GM12878 (cell line): ENCODE results near the gene TLR5. TPM values are rescaled to one million over a fixed set of nuclear protein-coding genes. Genes with fewer than 3 reads are reported as not detected.

Experiments used
- ATAC-seq: fragments of 200-7000 bp; cut with Tn5 transposase; 3 replicates; pipeline ENCODE4 v1.9.1; 2020; ENCODE audit warnings: mild to moderate bottlenecking, moderate library complexity
- BruUV-seq: library from RNA; stranded (reverse); fragments of 400-500 nt; replicated peaks from 2 replicates; lab custom pipeline; 2021; lab: Mats Ljungman, UMichigan
- CTCF ChIA-PET: fragments of 300-600 bp; sonication (Branson Sonifier 250); formaldehyde crosslinking; extraction: SDS; loops from one replicate; lab custom pipeline; 2021; ENCODE audit warnings: inconsistent platforms; lab: Yijun Ruan, JAX
- POLR2A ChIA-PET: fragments of 350-600 bp; formaldehyde crosslinking; extraction: SDS; loops from one replicate; lab custom pipeline; 2021; ENCODE audit warnings: inconsistent platforms; lab: Charles Lee
- RAD21 ChIA-PET: fragments of 300-600 bp; sonication (Branson Sonifier 250); formaldehyde crosslinking; loops from one replicate; lab custom pipeline; 2023; ENCODE audit warnings: antibody characterized with exemption; ENCODE audit not compliant: unreplicated experiment; lab: Charles Lee
- SMC1A ChIA-PET: fragments of 300-600 bp; sonication (Branson Sonifier 250); formaldehyde crosslinking; loops from one replicate; lab custom pipeline; 2023; ENCODE audit not compliant: unreplicated experiment, uncharacterized antibody; lab: Charles Lee
- DNase-seq: peaks from one replicate; pipeline ENCODE4 v3.0.0-alpha.2; 2011; ENCODE audit warnings: low read depth, low spot score
- FAIRE-seq: peaks from 3 replicates; lab custom pipeline; 2011; peaks lifted over from hg19 to GRCh38; lab: Jason Lieb, UNC
- H2AFZ ChIP-seq: 2 replicates; pipeline ENCODE4 v1.6.0; 2011; ENCODE audit warnings: low read depth, low read length, control low read depth; ENCODE audit not compliant: control insufficient read depth
- H3K27ac ChIP-seq: 2 replicates; pipeline ENCODE4 v1.5.1; 2011; ENCODE audit warnings: control low read depth; ENCODE audit not compliant: control insufficient read depth, insufficient read depth
- H3K27me3 ChIP-seq, 2 experiments: replicated peaks in 1 of 2; 2 replicates each; pipeline versions ENCODE4 v1.6.0 to v1.6.1; 2011; ENCODE audit warnings: low read length in 1 of 2; ENCODE audit not compliant: control insufficient read depth in 2 of 2, insufficient read depth in 2 of 2
- H3K36me3 ChIP-seq, 2 experiments: 2 replicates each; pipeline ENCODE4 v1.5.1; 2011; ENCODE audit warnings: low read length in 1 of 2; ENCODE audit not compliant: control insufficient read depth in 2 of 2, insufficient read depth in 2 of 2
- H3K4me1 ChIP-seq: 2 replicates; pipeline ENCODE4 v1.6.1; 2011; ENCODE audit warnings: mild to moderate bottlenecking, low read length, moderate library complexity, mixed read lengths; ENCODE audit not compliant: control insufficient read depth, insufficient read depth
- H3K4me2 ChIP-seq: 2 replicates; pipeline ENCODE4 v1.6.0; 2011; ENCODE audit warnings: control low read depth; ENCODE audit not compliant: control insufficient read depth, insufficient read depth
- H3K4me3 ChIP-seq: fragments of 200-600 bp; sonication (generic); 2 replicates; pipeline ENCODE4 v1.5.1; 2016
- H3K79me2 ChIP-seq: 2 replicates; pipeline ENCODE4 v1.6.0; 2011; ENCODE audit warnings: low read length; ENCODE audit not compliant: control insufficient read depth, insufficient read depth
- H3K9ac ChIP-seq: 2 replicates; pipeline ENCODE4 v1.8.0; 2011; ENCODE audit warnings: low read length, control low read depth, mixed read lengths; ENCODE audit not compliant: control insufficient read depth, insufficient read depth
- H3K9me3 ChIP-seq: replicated peaks from 3 replicates; pipeline ENCODE4 v1.5.1; 2011; ENCODE audit warnings: mild to moderate bottlenecking, low read length; ENCODE audit not compliant: control insufficient read depth, insufficient read depth
- H4K20me1 ChIP-seq: 2 replicates; pipeline ENCODE4 v1.6.0; 2011; ENCODE audit not compliant: control insufficient read depth, insufficient read depth
- BHLHE40 ChIP-seq, 2 experiments: fragments of 450-650 bp in 1 of 2; IDR thresholded peaks; 2 replicates each; pipeline ENCODE4 v1.6.1; 2011 to 2017; ENCODE audit warnings: low read depth in 2 of 2, borderline replicate concordance in 1 of 2, improper control_type of control experiment in 1 of 2, low read length in 1 of 2, mild to moderate bottlenecking in 1 of 2
- HDAC2 ChIP-seq: fragments of 200-600 bp; sonication (generic); IDR thresholded peaks from 2 replicates; pipeline ENCODE4 v1.6.1; 2017
- IKZF2 ChIP-seq, 2 experiments: fragments of 450-650 bp; IDR thresholded peaks; 2 replicates each; pipeline ENCODE4 v1.6.1; 2017; ENCODE audit warnings: mild to moderate bottlenecking in 2 of 2, moderate library complexity in 2 of 2
- LARP7 ChIP-seq: fragments of 450-650 bp; IDR thresholded peaks from 2 replicates; pipeline ENCODE4 v1.6.1; 2017; ENCODE audit warnings: mild to moderate bottlenecking
- PML ChIP-seq: IDR thresholded peaks from 2 replicates; pipeline ENCODE4 v1.6.1; 2012; ENCODE audit warnings: low read length, inconsistent platforms
- RCOR1 ChIP-seq: conservative IDR thresholded peaks from 2 replicates; pipeline ENCODE4 v1.6.1; 2012; ENCODE audit warnings: low read depth, low read length, improper control_type of control experiment
- SMC3 ChIP-seq: IDR thresholded peaks from 2 replicates; pipeline ENCODE4 v1.6.1; 2011; ENCODE audit warnings: low read length, improper control_type of control experiment, borderline replicate concordance
- SPI1 ChIP-seq: IDR thresholded peaks from 2 replicates; pipeline ENCODE4 v1.6.1; 2011; ENCODE audit warnings: low read depth, mild to moderate bottlenecking, low read length, moderate library complexity, borderline replicate concordance; ENCODE audit not compliant: insufficient read depth
- TAF1 ChIP-seq: IDR thresholded peaks from 2 replicates; pipeline ENCODE4 v1.6.1; 2011; ENCODE audit warnings: mild to moderate bottlenecking, low read depth, low read length, borderline replicate concordance
- ZNF24 ChIP-seq: fragments of 450-650 bp; IDR thresholded peaks from 2 replicates; pipeline ENCODE4 v1.6.1; 2017; ENCODE audit warnings: antibody characterized with exemption, mild to moderate bottlenecking
- WGBS: methylation state at CpG from one replicate; pipeline ENCODE4 v1.1.6; 2016; ENCODE audit warnings: low lambda C conversion rate; ENCODE audit not compliant: insufficient replicate concordance, insufficient coverage; ENCODE audit errors: missing lambda C conversion rate; 5-methylcytosine and 5-hydroxymethylcytosine counted together
- in situ Hi-C: fragments of 300-500 bp; cut with MboI; formaldehyde crosslinking; loops from 9 replicates; pipeline ENCODE4 v1.14.3; 2018; ENCODE audit warnings: mixed read lengths
- intact Hi-C: fragments of 100-400 bp; cut with micrococcal nuclease; formaldehyde crosslinking; loops from one replicate; pipeline ENCODE4 v1.14.2; 2022; ENCODE audit not compliant: unreplicated experiment
- polyA plus RNA-seq, 11 experiments: library from polyadenylated mRNA; depleted of rRNA in 4 of 11; unstranded in 6 of 11; stranded (reverse) in 5 of 11; fragments of >200 nt; fragmentation: Nextera tagmentation in 4 of 11; fragmentation: Illumina TruSeq in 1 of 11; extraction: Ambion mirVana in 4 of 11; extraction: Trizol in 1 of 11; gene quantifications; 1 replicate in 1 of 11; 2 replicates in 10 of 11; pipeline versions ENCODE4 v1.2.1 to v1.2.3, GENCODE V29; 2011 to 2016; ENCODE audit warnings: inconsistent platforms in 2 of 11, missing spikeins in 2 of 11, low read depth in 1 of 11
- total RNA-seq, 4 experiments: library from RNA; depleted of rRNA in 3 of 4; stranded (reverse); fragments of >200 nt in 3 of 4; fragmentation: Illumina TruSeq in 1 of 4; extraction: Trizol in 1 of 4; gene quantifications; 2 replicates each; pipeline versions ENCODE4 v1.2.1 to v1.2.3, GENCODE V29; 2013 to 2021
- TF ChIP-seq, protein P1 (sequence below): IDR thresholded peaks from 2 replicates; pipeline ENCODE4 v1.6.1; 2011; ENCODE audit warnings: borderline replicate concordance, low read depth, mild to moderate bottlenecking, moderate library complexity, mixed read lengths, low read length; ENCODE audit not compliant: insufficient read depth; ENCODE audit errors: extremely low read length
- TF ChIP-seq, protein P2 (sequence below): fragments of 450-650 bp; IDR thresholded peaks from 2 replicates; pipeline ENCODE4 v1.6.1; 2017; ENCODE audit warnings: borderline replicate concordance
- TF ChIP-seq, protein P3 (sequence below): IDR thresholded peaks from 2 replicates; pipeline ENCODE4 v1.6.1; 2012; ENCODE audit warnings: low read length, inconsistent platforms

TLR5 gene
- total and polyA plus RNA-seq, 10 of the 15 experiments (the other 5 are each of a cell fraction or from before 2014, with no cell fraction given): 0.34 to 5.3 (median 0.79) TPM

DNA sequence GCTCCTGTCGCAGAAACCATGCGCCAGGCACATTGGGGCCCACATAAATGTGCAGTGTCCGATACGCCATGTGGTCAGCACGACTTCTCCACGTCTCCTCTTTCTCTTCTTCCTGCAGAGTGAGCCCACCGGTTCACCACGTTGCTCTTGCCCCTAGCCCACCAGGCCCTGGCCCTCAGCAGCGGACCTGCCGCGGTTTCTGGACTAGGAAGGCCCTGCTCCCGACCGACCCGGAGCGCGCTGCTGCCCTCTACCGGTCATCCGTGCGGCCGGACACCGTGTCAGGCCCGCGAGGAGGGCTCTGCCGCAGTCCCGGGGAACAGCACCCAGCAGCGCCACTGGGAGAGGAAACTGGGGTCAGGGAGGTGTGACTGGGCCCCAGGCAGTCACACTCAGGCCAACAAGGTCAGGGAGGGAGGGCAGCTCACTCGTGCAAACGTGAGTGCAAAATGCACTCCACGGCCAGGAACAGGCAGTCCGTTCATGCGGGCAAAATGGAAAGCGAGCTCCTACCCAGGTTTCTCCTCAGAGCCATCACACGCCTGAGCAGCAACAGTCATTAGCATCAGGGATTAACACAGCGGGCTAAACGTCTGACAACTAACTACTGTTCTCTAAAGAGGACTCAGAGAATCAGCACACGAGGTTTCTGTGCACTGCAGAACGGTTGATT lies 13.7 kb downstream of the TLR5 start (continued):
- TF ChIP-seq BHLHE40 (IDR thresholded peaks at IDR 0.05; ENCODE audit: borderline replicate concordance in 1 of 2, low read depth in 2 of 2, low read length in 1 of 2): peak in 1 of 2 experiments; percentile 42; a peak in 2 of 4 replicates
- no peak for TF ChIP-seq LARP7
- TF ChIP-seq HDAC2: no peak
- peak; percentile 24; the same call in 1 of the 2 replicates for TF ChIP-seq SMC3
- TF ChIP-seq RCOR1: no peak
- TF ChIP-seq, protein P1, sequence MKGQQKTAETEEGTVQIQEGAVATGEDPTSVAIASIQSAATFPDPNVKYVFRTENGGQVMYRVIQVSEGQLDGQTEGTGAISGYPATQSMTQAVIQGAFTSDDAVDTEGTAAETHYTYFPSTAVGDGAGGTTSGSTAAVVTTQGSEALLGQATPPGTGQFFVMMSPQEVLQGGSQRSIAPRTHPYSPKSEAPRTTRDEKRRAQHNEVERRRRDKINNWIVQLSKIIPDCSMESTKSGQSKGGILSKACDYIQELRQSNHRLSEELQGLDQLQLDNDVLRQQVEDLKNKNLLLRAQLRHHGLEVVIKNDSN: no peak
- TF ChIP-seq, all 136 proteins: peak for 8

DNA sequence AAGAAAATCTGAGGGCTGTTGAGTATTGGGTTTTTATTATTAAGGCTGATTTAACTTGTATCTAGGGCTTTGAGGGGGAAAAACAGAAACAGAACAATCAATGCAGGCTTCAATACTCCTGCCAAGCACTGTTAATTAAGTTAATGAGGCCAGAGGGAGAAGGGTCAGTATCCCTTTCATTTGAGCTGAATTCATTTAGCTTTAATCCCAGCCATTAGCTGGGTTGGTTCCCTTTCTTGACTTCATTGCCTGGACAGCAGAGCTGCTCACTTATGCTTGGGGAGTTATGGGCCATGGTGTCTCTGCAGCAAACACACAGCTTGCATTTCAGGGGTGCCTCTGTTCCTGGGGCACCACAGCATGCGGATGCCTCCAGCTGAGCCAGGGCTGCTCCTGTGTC lies 16.3 kb downstream of the TLR5 start:
- intact Hi-C loops: loop anchor here (10.0 kb wide), 1 partner anchor 662 kb away; no protein-coding TSS in a partner anchor
- Histone ChIP-seq H2AFZ (no peak overlapping the region), H3K9ac (no peak overlapping the region)
- ChIA-PET CTCF (interaction anchor here (0.8 to 2.6 kb wide), 4 partner anchors 12 to 388 kb away, joined by 3 to 14 read pairs (median 4); no protein-coding TSS in a partner anchor), SMC1A (no interaction called here)
- no peak for DNase-seq
- TF ChIP-seq SPI1 (no peak), SMC3 (no peak), TAF1 (no peak), PML (no peak), IKZF2 (IDR thresholded peaks at IDR 0.05) (no peak), ZNF24 (no peak)
- TF ChIP-seq, protein P2, sequence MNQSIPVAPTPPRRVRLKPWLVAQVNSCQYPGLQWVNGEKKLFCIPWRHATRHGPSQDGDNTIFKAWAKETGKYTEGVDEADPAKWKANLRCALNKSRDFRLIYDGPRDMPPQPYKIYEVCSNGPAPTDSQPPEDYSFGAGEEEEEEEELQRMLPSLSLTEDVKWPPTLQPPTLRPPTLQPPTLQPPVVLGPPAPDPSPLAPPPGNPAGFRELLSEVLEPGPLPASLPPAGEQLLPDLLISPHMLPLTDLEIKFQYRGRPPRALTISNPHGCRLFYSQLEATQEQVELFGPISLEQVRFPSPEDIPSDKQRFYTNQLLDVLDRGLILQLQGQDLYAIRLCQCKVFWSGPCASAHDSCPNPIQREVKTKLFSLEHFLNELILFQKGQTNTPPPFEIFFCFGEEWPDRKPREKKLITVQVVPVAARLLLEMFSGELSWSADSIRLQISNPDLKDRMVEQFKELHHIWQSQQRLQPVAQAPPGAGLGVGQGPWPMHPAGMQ: no peak
- TF ChIP-seq, protein P3, sequence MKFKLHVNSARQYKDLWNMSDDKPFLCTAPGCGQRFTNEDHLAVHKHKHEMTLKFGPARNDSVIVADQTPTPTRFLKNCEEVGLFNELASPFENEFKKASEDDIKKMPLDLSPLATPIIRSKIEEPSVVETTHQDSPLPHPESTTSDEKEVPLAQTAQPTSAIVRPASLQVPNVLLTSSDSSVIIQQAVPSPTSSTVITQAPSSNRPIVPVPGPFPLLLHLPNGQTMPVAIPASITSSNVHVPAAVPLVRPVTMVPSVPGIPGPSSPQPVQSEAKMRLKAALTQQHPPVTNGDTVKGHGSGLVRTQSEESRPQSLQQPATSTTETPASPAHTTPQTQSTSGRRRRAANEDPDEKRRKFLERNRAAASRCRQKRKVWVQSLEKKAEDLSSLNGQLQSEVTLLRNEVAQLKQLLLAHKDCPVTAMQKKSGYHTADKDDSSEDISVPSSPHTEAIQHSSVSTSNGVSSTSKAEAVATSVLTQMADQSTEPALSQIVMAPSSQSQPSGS: no peak
- TF ChIP-seq, all 136 proteins: peak for 0
- Histone ChIP-seq H3K4me2 (no peak overlapping the region), H4K20me1 (no peaks in the 10 kb centered on the region), H3K9me3 (no peaks in the 10 kb centered on the region), H3K4me3 (no peak overlapping the region), H3K36me3 (no peaks in the 10 kb centered on the region; a peak in 1 of 4 replicates), H3K27me3 (no peaks in the 10 kb centered on the region; a peak in 1 of 4 replicates), H3K79me2 (no peaks in the 10 kb centered on the region), H3K4me1 (no peaks in the 10 kb centered on the region), H3K27ac (no peak overlapping the region)
- ATAC-seq (no peak), FAIRE-seq (no peak)
- ChIA-PET RAD21 (interaction anchor here (1.9 kb wide), 1 partner anchor 37 kb away, joined by 6 read pairs; no protein-coding TSS in a partner anchor), POLR2A (no interaction called here)
- BruUV-seq: no TSS peak
- WGBS: 94% methylated on average over 1 of the region's 1 CpG
- in situ Hi-C loops: loop anchor here (25.0 kb wide), 1 partner anchor 1211 kb away; the partner anchor contains the start of gene NVL
